ENCODE data around the gene IST1.
A peak's percentile ranks its signal among the peaks of the same experiment; 100 is the strongest.
"Not testable (repeated sequence)": the region's sequence is repeated elsewhere in the genome, so short reads cannot be mapped to it uniquely, and the experiment has no call there.

IST1 gene

DNA sequence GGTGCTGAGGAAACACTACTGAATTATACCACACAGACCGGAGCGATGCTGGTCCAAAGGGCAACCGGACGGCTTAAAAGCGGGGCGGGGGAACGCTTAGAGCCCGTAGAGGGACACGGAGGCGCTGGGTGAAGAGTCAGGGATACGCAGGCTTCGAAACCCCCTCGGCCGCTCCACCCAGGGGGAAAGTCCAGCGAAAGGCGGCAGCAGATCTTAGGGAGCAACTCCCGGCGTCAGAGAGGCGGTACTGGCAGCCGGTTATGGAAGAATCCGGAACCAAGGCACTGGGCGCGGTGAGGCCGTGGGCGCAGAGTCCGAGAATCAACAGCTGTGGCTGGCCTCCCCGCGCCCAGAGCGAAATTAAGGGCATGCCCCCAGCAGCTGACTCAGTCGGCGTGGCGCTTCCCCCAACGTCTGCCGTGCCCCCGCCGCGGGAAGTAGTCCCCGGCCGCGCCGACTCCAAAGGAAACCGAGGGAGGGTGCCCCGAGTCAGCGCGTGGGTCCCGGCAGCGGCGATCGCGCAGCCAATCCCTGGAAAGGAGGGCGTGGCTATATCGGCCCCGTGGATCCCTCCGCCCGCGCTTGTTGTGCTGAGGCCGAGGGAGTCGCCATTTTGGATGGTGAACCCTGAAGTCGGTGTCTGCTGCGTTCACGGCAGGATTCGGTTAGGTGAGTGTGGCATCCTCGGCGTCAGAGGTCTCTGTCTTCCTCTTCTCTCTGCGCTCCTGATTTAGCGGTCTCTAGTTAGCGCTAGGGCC lies at the start of gene IST1:
Gene IST1, plus strand, starts transcription at position 611 of the 758 bp plus-strand sequence. CDS start 20,110 bp downstream, outside the sequence.
- in situ Hi-C loops (cut with MboI; ENCODE audit: low pct_unique_long_range_greater_than_20kb, low sequenced_read_pairs) = no loop called here
- DNase-seq = peak; percentile 98

GRCh38 chr16:71845639-71846430 lies 49.5 kb upstream of the IST1 start, which contains the start of gene ATXN1L:
Gene ATXN1L (plus strand): TSS chr16:71845976. CDS start chr16:71849741, 3,765 bp downstream.
- DNase-seq = peak; percentile 88
- in situ Hi-C loops (cut with MboI; ENCODE audit: low pct_unique_long_range_greater_than_20kb, low sequenced_read_pairs) = no loop called here

DNA sequence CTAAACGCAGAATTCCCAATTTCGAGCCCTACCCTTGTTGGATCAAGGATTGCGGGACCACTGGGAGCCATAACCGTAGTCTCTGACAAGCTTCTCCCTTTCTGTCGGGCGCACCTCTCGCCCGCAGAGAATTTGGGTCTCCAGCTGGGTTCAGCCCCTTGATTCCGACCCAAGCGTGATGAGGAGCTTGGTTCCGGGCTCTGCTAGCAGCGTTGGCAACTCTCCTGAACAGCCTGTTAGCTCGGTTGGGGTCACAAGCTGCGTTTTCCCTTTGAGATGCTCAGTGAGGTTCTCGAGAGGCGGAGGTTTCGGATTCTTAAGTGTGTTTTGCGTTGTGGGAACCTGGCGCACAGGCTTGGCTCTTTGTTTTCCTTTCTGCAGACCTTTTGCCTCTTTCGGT lies 48.9 kb upstream of the IST1 start:
- in situ Hi-C loops (cut with MboI; ENCODE audit: low pct_unique_long_range_greater_than_20kb, low sequenced_read_pairs) = no loop called here
- DNase-seq = peak; percentile 16

- DNase-seq = no peak
- in situ Hi-C loops (cut with MboI; ENCODE audit: low pct_unique_long_range_greater_than_20kb, low sequenced_read_pairs) = no loop called here
These were observed 48.2 kb upstream of the IST1 start for GRCh38 chr16:71847096-71847495.

GRCh38 chr16:71848622-71849021 lies 46.7 kb upstream of the IST1 start:
- no peak for DNase-seq
- in situ Hi-C loops (cut with MboI; ENCODE audit: low pct_unique_long_range_greater_than_20kb, low sequenced_read_pairs) = no loop called here

DNA sequence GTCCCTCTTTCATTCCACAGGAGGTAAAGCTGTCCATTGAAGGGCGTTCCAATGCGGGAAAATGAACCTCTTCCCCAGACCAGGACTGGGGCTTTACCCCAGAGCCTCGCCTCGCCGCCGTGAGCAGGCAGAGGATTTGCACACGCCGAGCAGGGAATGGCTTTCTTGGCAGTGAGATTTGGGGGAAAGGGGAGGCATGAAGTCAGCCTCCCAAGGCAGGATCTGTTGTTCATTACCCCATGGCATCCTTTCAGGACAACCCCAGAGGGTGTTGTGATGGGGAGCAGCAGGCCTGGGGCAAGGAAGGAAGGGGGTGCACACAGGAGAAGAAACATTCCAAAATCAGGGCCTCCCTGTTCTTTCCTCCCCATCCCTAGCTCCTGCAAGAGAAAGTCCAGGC lies 43.6 kb upstream of the IST1 start:
- in situ Hi-C loops (cut with MboI; ENCODE audit: low pct_unique_long_range_greater_than_20kb, low sequenced_read_pairs) = no loop called here
- no peak for DNase-seq

GRCh38 chr16:71852158-71852557 lies 43.2 kb upstream of the IST1 start:
- no peak for DNase-seq

GRCh38 chr16:71852561-71852960 lies 42.8 kb upstream of the IST1 start:
- no peak for DNase-seq
- in situ Hi-C loops (cut with MboI; ENCODE audit: low pct_unique_long_range_greater_than_20kb, low sequenced_read_pairs) = no loop called here

More at GRCh38 chr16:71852158-71852557, 43.2 kb upstream of the IST1 start:
- in situ Hi-C loops (cut with MboI; ENCODE audit: low pct_unique_long_range_greater_than_20kb, low sequenced_read_pairs) = no loop called here

- no peak for DNase-seq
- in situ Hi-C loops (cut with MboI; ENCODE audit: low pct_unique_long_range_greater_than_20kb, low sequenced_read_pairs) = no loop called here
These were observed 41.9 kb upstream of the IST1 start for GRCh38 chr16:71853413-71853812.

DNA sequence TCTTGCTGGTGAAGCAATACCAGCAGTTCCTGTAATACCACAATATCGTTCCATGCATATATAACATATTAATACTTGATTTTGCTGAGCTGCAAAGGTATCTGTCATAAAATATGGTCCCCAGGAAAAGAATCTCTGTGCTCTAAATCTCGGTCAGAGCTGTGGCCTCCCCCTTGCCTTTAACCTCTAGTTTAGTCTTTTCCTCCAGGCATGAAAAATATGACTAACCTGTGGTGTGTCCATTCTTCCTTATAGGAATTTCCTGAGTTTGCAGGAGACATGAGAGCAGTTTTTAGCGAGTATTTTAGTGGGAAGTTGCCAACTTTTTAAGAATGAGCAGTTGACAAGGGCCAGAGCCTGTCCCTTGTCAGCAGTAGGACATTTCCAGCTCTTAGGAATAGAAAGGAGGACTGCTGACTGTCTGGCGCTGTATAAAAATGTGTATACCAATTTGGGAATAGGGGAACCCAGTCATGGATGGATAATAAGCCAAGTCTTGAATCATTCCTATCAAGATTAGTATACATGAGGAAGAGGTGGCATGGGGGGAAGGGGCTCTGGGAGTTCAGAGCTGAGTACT lies 40.9 kb upstream of the IST1 start:
- DNase-seq = no peak
- in situ Hi-C loops (cut with MboI; ENCODE audit: low pct_unique_long_range_greater_than_20kb, low sequenced_read_pairs) = no loop called here

DNA sequence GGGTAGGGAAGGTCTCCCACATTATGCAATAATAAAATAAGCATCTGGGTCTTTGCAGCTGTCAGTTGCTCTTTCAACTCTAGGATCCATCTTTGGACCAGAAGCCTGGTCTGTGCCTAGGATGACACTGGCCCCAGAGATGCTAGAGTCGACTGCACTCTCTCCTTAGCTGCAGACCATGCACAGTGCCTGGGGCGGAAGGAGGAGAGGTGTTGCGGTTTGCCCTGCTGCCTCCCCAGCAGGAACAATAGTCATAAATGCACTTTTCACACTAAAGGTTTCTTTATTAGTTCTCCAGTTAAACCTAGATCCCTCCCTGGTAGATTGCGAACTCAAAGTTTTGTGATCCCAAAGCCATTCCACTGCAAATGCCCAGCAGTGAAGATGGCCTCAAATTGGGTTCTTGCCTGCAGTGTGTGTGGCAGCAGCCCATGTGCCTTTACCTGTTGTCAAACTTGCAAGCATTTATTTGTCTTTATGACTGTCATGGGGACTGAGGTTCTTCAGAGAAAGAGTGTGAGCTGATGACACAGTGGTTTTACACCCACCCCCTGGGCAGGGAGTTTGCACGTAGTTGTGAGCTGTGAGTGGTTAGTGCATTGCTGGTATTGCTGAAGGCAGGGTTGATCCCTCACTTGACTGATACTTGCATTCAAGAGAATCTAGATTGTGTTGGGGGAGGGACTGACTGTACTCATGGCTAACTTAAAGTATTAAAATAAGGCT lies 39.2 kb upstream of the IST1 start:
- DNase-seq = no peak
- in situ Hi-C loops (cut with MboI; ENCODE audit: low pct_unique_long_range_greater_than_20kb, low sequenced_read_pairs) = no loop called here

- in situ Hi-C loops (cut with MboI; ENCODE audit: low pct_unique_long_range_greater_than_20kb, low sequenced_read_pairs) = no loop called here
- no peak for DNase-seq
These were observed 35.4 kb upstream of the IST1 start for GRCh38 chr16:71859762-71860521.

GRCh38 chr16:71863995-71864394 lies 31.3 kb upstream of the IST1 start:
- no peak for DNase-seq
- in situ Hi-C loops (cut with MboI; ENCODE audit: low pct_unique_long_range_greater_than_20kb, low sequenced_read_pairs) = no loop called here

- in situ Hi-C loops (cut with MboI; ENCODE audit: low pct_unique_long_range_greater_than_20kb, low sequenced_read_pairs) = no loop called here
- DNase-seq = no peak
These were observed 30.0 kb upstream of the IST1 start for GRCh38 chr16:71865173-71865863.

GRCh38 chr16:71867175-71867574 lies 28.2 kb upstream of the IST1 start:
- not testable (repeated sequence) for DNase-seq

DNA sequence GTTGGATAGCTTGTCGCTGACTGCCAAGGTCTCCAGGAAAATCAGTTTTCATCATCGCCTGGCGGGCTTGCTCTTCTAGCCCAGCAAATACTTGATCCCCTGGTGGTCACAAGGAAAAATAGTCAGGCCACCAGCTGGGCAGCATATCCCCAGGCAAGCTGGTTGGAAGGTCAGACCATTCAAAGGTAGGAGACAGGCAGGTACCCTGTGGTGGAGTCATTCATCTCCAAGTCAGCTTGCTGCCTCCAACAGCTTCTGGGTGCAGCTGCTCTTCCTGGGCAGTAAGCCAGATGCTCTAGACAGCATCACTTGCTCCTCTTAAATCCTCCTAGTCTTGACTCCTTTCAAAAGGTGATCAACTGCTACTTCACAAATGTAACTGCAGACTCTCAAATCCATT lies 27.4 kb upstream of the IST1 start:
- DNase-seq = no peak
- in situ Hi-C loops (cut with MboI; ENCODE audit: low pct_unique_long_range_greater_than_20kb, low sequenced_read_pairs) = no loop called here

More at GRCh38 chr16:71867175-71867574, 28.2 kb upstream of the IST1 start:
- in situ Hi-C loops (cut with MboI; ENCODE audit: low pct_unique_long_range_greater_than_20kb, low sequenced_read_pairs) = not testable (repeated sequence)

DNA sequence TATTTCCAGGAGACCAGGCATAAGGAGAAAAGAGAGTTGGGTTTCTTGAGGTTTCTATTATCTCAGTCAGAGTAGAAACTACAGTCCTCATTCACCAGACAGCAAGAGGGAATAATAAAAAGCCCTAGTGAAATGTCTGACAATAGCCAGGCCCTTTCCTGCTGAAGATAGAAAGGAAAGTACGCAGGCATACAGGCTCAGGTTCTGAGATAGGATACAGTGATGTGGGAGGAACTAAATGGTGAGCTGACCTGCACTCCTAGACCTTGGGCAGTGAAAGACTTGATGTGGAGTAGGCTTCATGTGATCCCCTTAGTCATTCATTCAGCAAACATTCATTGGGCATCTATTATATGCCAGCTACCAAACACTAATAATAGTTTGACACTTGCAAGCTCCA lies 26.2 kb upstream of the IST1 start:
- in situ Hi-C loops (cut with MboI; ENCODE audit: low pct_unique_long_range_greater_than_20kb, low sequenced_read_pairs) = no loop called here
- no peak for DNase-seq

- in situ Hi-C loops (cut with MboI; ENCODE audit: low pct_unique_long_range_greater_than_20kb, low sequenced_read_pairs) = no loop called here
- DNase-seq = no peak
These were observed 24.5 kb upstream of the IST1 start for GRCh38 chr16:71870818-71871217.
